K562 (cell line): ENCODE data around the gene MRPL40. TPM values are rescaled to one million over a fixed set of nuclear protein-coding genes. Genes with fewer than 3 reads are reported as not detected.

Experiments
- DEAF1 ChIP-seq: fragments of 450-650 bp; formaldehyde crosslinking; IDR thresholded peaks from 2 replicates; pipeline ENCODE4 v1.4.0; 2020; ENCODE audit warnings: mild to moderate bottlenecking, moderate library complexity
- E2F1 ChIP-seq: sonication (generic); formaldehyde crosslinking; IDR thresholded peaks from 2 replicates; pipeline ENCODE4 v1.8.1; 2023; ENCODE audit warnings: mild to moderate bottlenecking, missing genetic modification reagents, moderate library complexity
- ESRRA ChIP-seq: fragments of 450-650 bp; IDR thresholded peaks from 2 replicates; pipeline ENCODE4 v1.6.1; 2014; ENCODE audit warnings: low read depth, mild to moderate bottlenecking, moderate library complexity, borderline replicate concordance
- KDM5B ChIP-seq: fragments of 200-600 bp; sonication (generic); IDR thresholded peaks from 2 replicates; pipeline ENCODE4 v1.6.1; 2012; ENCODE audit warnings: low read depth, mild to moderate bottlenecking, moderate library complexity, low read length, control low read depth, inconsistent platforms; ENCODE audit not compliant: insufficient replicate concordance
- MAX ChIP-seq: sonication (generic); formaldehyde crosslinking; IDR thresholded peaks from 2 replicates; pipeline ENCODE4 v1.9.0; 2022; ENCODE audit warnings: mild to moderate bottlenecking, missing genetic modification reagents
- MED1 ChIP-seq: sonication (generic); formaldehyde crosslinking; IDR thresholded peaks from 2 replicates; pipeline ENCODE4 v1.8.1; 2023; ENCODE audit warnings: missing genetic modification reagents, borderline replicate concordance
- MLX ChIP-seq, 2 experiments: fragments of 450-650 bp in 1 of 2; sonication (generic) in 1 of 2; formaldehyde crosslinking; conservative IDR thresholded peaks; 2 replicates each; pipeline versions ENCODE4 v1.4.0 to v1.8.1; 2020 to 2022; ENCODE audit warnings: mild to moderate bottlenecking in 1 of 2, missing genetic modification reagents in 1 of 2
- POLR2B ChIP-seq: fragments of 450-650 bp; IDR thresholded peaks from 2 replicates; pipeline ENCODE4 v1.6.1; 2018; ENCODE audit warnings: low read depth; ENCODE audit not compliant: partially characterized antibody
- POLR2G ChIP-seq: fragments of 200-400 bp; formaldehyde crosslinking; IDR thresholded peaks from 2 replicates; pipeline ENCODE4 v1.6.1; 2017; ENCODE audit warnings: low read depth, mild to moderate bottlenecking, antibody characterized with exemption, low read length, moderate library complexity
- RHOXF2B ChIP-seq: fragments of 250-450 bp; sonication (Bioruptor Pico); conservative IDR thresholded peaks from 2 replicates; pipeline ENCODE4 v1.5.1; 2021
- SAP30 ChIP-seq: fragments of 200-600 bp; sonication (generic); IDR thresholded peaks from 2 replicates; pipeline ENCODE4 v1.6.1; 2012; ENCODE audit warnings: borderline replicate concordance, low read depth, mild to moderate bottlenecking, moderate library complexity, low read length, control low read depth, inconsistent platforms; ENCODE audit not compliant: insufficient read depth, poor library complexity, severe bottlenecking
- SUPT5H ChIP-seq: fragments of 450-650 bp; IDR thresholded peaks from 2 replicates; pipeline ENCODE4 v1.6.1; 2016
- ZBTB11 ChIP-seq, 3 experiments: fragments of 200-800 bp in 1 of 3; fragments of 250-450 bp in 1 of 3; fragments of 450-650 bp in 1 of 3; sonication (Bioruptor Pico) in 1 of 3; sonication (Bioruptor generic) in 1 of 3; formaldehyde crosslinking in 1 of 3; IDR thresholded peaks; 2 replicates each; pipeline versions ENCODE4 v1.6.1 to v1.8.0; 2016 to 2022; ENCODE audit warnings: mild to moderate bottlenecking in 2 of 3, missing genetic modification characterization in 2 of 3, missing compliant biosample characterization in 1 of 3, moderate library complexity in 1 of 3
- ZFP91 ChIP-seq: sonication (generic); formaldehyde crosslinking; IDR thresholded peaks from 2 replicates; pipeline ENCODE4 v1.8.0; 2022; ENCODE audit warnings: mild to moderate bottlenecking, missing genetic modification reagents
- ZNF384 ChIP-seq: IDR thresholded peaks from 2 replicates; pipeline ENCODE4 v1.6.1; 2012; ENCODE audit warnings: low read depth, low read length, improper control_type of control experiment
- ZNF780A ChIP-seq: fragments of 250-450 bp; sonication (Bioruptor Pico); IDR thresholded peaks from 2 replicates; pipeline ENCODE4 v1.5.0; 2021; ENCODE audit warnings: mild to moderate bottlenecking
- polyA plus RNA-seq, 8 experiments: library from polyadenylated mRNA; depleted of rRNA in 4 of 8; stranded (reverse) in 5 of 8; unstranded in 3 of 8; fragments of >200 nt; fragmentation: Nextera tagmentation in 2 of 8; fragmentation: Illumina TruSeq in 1 of 8; extraction: Ambion mirVana in 2 of 8; extraction: Trizol in 1 of 8; gene quantifications; 2 replicates each; pipeline versions ENCODE4 v1.2.1 to v1.2.3, GENCODE V29; 2011 to 2014; ENCODE audit warnings: inconsistent platforms in 1 of 8, missing spikeins in 1 of 8
- total RNA-seq, 7 experiments: library from RNA; depleted of rRNA in 6 of 7; stranded (reverse); fragments of >200 nt in 6 of 7; fragmentation: Illumina TruSeq in 2 of 7; extraction: Trizol in 2 of 7; gene quantifications; 2 replicates each; pipeline versions ENCODE4 v1.2.1 to v1.2.3, GENCODE V29; 2011 to 2021; ENCODE audit warnings: low replicate concordance in 1 of 7

The MRPL40 gene
- total and polyA plus RNA-seq, 9 of the 15 experiments (the other 6 are each of a cell fraction or from before 2014, with no cell fraction given) = 132 to 652 (median 208) TPM

- TF ChIP-seq ZBTB11 (CRISPR knock-in tag; IDR thresholded peaks at IDR 0.05) (peak in 1 of 3 experiments; percentile 24; a peak in 1 of 6 replicates), E2F1 (CRISPR knock-in tag) (peak; percentile 72; the same call in 1 of the 2 replicates), DEAF1 (CRISPR knock-in tag) (no peak), RHOXF2B (CRISPR knock-in tag) (0 out of 2 replicates have a peak, but pooled peaks have one; percentile 17), KDM5B (peak; percentile 15), ZNF780A (CRISPR knock-in tag) (no peak), SAP30 (no peak), MLX (CRISPR knock-in tag; conservative IDR thresholded peaks at IDR 0.05) (peak in 1 of 2 experiments; percentile 79; a peak in 1 of 4 replicates), MED1 (CRISPR knock-in tag) (peak; percentile 94; the same call in 1 of the 2 replicates), ZNF384 (no peak), POLR2G (peak; percentile 8; the same call in 1 of the 2 replicates), SUPT5H (peak; percentile 48), MAX (CRISPR knock-in tag) (0 out of 2 replicates have a peak, but pooled peaks have one; percentile 3), POLR2B (peak; percentile 34), ESRRA (no peak), ZFP91 (0 out of 2 replicates have a peak, but pooled peaks have one; percentile 5)
These were observed 33.9 kb downstream of the MRPL40 start (continued) for GRCh38 chr22:19466126-19466716.
